ENCODE measurements around the gene ATP5PD.

DNA sequence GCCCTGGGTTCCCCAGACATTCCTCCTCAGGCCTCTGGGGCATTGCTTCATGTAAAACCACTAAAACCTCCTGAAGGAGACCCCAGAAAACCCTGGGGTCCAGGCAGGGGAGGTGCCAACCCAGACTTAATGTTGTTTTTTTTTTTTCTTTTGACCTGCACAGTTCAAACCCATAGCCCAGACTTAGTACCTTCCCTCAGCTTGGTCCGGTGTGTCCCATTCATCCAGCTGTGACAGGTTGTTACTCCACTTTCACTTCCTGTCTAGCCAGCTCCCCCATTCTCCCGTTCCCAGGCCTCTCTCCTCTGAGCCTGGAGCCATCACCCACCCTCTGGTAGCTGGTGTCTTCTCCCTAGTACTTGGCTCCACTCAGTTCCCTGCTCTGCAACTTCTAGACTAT is 54.5 kb downstream of the ATP5PD start:
- TF ChIP-seq POLR2AphosphoS5 (IDR thresholded peaks at IDR 0.05; ENCODE audit: low read depth, low read length) (no peak), CTCF (IDR thresholded peaks at IDR 0.05) (no peak), TCF7L2 (IDR thresholded peaks at IDR 0.05; ENCODE audit: low read depth, low read length) (no peak)
- TF ChIP-seq, protein P1, sequence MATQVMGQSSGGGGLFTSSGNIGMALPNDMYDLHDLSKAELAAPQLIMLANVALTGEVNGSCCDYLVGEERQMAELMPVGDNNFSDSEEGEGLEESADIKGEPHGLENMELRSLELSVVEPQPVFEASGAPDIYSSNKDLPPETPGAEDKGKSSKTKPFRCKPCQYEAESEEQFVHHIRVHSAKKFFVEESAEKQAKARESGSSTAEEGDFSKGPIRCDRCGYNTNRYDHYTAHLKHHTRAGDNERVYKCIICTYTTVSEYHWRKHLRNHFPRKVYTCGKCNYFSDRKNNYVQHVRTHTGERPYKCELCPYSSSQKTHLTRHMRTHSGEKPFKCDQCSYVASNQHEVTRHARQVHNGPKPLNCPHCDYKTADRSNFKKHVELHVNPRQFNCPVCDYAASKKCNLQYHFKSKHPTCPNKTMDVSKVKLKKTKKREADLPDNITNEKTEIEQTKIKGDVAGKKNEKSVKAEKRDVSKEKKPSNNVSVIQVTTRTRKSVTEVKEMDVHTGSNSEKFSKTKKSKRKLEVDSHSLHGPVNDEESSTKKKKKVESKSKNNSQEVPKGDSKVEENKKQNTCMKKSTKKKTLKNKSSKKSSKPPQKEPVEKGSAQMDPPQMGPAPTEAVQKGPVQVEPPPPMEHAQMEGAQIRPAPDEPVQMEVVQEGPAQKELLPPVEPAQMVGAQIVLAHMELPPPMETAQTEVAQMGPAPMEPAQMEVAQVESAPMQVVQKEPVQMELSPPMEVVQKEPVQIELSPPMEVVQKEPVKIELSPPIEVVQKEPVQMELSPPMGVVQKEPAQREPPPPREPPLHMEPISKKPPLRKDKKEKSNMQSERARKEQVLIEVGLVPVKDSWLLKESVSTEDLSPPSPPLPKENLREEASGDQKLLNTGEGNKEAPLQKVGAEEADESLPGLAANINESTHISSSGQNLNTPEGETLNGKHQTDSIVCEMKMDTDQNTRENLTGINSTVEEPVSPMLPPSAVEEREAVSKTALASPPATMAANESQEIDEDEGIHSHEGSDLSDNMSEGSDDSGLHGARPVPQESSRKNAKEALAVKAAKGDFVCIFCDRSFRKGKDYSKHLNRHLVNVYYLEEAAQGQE (IDR thresholded peaks at IDR 0.05; ENCODE audit: insufficient read depth in 1 of 2, low read depth in 2 of 2, low read length in 1 of 2): no peak

All from Panc1 (cell line).